GM21529 (cell line): Measurements from ENCODE around the gene NEK2.
A peak's percentile ranks its signal among the peaks of the same experiment; 100 is the strongest.
"Not testable (repeated sequence)": the region's sequence is repeated elsewhere in the genome, so short reads cannot be mapped to it uniquely, and the experiment has no call there.

Experiments used
- ATAC-seq: cut with Tn5 transposase; IDR thresholded peaks from one replicate; pipeline ENCODE4 v1.9.1; 2021; ENCODE audit not compliant: unreplicated experiment

The NEK2 gene

DNA sequence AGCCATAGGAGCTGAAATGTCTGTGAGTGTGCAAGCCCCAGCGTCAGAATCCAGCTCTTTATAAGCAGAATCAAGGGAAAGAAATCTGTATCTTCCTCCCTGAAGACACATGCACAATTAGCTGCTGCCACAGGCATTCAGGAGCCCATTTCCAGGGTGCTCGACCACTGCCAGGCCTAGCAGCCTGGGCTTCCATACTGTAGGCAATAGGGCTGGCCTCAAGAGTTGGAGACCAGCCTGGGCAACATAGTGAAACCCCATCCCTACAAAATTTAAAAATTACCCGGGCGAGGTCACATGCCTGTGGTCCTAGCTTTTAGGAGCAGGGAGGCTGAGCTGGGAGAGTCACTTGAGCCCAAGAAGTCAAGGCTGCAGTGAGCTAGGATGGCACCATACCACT, 41.0 kb downstream of the NEK2 start:
- ATAC-seq: no peak

DNA sequence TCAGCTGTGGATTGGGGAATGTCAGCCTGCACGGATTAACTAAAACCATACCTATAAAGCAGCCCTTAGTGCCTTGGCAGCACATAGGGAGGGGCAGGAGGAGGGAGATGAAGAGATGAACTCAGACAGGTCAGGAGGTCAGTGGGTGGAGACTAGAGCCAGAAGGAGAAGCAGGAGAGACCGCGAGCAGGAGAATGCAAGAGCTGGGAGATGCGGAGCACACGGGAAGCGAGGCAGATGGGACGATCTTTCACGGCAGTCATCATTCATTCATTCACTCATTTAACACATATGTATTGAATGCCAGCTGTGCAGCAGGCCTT, 41.9 kb downstream of the NEK2 start:
- ATAC-seq: no peak

DNA sequence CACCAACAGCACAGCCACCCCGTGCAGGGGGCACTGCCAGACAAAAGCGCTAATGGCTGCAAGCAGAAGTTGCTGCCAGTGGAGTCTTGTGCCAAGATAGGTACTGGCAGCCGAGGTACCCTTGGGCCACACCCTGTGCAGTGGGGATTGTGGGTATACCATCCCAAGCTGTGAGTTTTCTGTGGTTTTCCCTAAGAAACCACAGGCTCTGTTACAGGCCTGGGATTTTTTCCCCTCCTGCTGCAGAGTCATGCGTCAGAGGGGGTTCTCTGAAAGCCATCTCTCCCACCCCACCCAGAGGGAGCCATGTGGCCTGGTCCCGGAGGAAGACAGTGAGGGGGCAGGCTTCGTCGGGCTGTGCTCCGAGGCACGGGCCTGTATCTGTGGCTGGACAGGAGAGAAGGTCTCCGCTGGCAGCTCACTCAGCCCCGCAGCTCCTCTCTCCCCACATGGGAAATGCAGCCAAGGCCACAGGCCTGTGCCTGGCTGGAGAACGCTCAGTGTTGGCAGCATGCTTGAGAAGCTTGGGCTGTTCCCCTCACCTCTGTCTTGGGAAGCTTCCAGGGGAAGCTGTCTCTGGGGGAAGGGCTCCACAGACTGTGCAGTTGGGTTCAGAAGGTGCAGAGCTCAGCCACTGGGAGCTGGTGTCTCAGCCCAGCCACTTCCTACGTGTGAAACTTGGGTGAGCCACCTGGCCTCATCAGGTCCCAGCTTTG, 42.5 kb downstream of the NEK2 start:
- ATAC-seq: no peak

DNA sequence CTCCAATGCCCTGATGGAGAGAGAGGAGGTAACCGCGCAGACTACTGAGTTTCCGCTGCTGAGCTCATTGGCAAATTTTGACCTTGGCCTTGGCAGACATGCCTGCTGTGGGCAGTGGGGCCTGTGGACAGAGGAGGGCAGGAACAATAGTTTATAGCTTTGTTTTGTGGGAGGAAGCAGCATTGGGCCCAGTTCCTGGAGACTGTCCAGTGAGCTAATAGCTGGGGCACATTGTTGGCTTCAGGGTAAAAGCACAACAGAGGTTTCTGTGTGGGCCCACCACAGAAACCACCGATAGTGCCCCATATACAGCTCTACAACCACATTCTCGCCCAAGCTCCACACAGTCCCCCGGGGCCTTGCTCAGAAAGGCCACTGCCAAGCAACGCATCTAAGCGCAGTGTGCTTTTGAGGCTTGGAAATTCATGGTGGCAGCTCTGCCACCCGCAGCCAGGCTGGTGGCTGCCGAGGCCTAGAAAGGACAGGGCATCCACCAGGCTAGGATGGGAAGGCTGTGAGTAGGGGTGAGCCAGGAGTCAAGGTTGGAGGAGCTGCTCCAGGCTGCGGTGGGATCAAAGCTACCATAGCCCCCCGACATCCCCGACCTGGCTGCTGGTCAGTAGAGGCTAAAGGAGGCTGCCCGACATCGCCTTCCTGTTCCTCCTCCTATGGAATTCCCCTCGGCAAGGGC, 43.2 kb downstream of the NEK2 start:
- no peak for ATAC-seq

DNA sequence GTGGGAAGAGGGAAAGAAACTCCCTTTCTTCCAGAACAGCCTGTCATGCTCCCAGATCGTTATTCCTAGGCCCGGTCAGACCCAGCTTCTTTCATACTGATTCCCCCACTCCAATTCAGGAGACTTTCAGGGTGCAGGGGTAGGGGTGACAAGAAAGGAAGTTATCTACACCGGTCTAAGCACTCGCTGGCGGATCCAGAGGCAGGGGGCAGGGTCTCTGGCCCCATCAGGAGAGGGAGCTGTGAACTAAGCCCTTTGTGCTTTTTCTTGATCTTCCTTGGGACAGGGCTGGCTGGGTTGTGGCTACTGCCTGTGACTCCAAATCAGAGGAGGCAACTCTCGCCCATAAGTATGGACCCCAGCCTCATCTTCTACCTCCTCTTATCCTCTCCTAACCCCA, 44.3 kb downstream of the NEK2 start:
- ATAC-seq: no peak

DNA sequence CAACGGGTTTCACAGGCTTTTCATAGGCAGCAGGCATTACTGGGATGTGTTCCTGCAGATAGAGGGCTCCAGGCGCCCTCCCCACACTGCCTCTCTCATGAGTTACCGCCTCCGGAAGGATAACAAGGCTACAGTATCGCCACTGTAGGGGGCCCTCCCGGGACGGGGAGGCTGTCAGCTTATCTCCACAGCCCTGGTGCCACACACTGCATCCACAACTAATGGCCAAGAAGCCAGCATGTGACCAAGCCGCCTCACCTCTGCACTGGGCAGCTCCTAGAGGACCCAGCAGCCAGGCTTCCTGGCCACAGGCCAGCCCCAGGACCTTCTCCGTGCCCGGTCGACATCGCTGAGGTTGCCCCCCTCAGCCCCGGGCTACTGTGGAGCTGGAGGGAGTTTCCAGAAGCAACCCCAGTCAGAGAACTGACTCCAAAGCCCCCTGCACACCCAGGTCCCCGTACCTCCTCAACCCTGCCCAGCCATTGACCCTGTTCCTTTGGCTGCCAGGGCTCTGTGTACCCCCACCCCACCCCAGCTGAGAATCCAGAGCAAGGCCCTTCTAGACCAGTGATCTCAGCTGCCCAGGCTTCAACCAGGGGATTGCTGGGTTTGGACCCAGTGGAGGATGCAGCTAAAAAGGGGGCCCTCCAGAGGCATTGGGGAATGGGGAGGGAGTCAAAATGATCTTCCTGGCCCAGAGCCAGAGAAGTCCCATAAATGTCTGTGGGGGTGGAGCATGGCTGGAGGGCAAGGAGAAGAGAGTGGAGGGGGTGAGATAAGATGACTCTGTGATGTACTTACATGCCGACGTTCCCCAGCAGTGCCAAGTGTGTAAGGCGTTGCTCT, 45.0 kb downstream of the NEK2 start:
- ATAC-seq: no peak

DNA sequence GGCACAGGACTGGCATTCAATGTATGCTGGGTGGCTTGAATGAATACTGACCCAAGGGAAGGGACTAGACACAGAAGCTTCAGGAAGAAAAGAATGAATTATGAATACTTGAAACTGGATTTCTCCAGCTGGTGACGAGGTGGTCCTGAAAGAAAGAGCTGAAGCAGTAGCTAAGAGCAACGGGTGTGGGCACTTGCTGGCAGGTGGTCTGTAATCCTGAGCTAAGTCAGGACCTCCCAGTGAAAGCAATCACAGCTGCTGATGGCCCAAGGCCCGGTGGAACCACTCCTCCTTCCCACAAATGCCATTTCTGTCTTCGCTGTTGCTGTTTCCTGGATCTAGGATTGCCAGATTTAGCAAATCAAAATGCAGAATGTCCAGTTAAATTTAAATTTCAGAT, 47.0 kb downstream of the NEK2 start:
- no peak for ATAC-seq

DNA sequence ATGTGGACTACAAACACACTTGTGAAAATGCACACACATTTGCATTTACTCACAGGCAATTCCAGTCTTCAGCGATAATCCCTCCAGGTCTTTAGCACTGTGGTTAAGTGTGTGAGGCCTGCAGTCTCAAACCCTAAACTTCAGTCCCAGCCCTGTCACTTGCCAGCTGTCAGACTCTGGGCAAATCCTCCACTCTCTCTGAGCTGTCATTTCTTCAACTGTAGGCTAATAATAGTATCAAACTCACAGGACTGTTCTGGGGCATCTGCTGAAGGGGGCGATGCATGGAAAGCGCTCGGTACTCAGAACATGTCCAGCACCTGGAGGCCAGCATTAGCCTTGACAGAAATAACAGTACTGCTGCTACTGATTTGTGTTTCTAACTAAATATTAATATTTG, 48.2 kb downstream of the NEK2 start:
- ATAC-seq: no peak

DNA sequence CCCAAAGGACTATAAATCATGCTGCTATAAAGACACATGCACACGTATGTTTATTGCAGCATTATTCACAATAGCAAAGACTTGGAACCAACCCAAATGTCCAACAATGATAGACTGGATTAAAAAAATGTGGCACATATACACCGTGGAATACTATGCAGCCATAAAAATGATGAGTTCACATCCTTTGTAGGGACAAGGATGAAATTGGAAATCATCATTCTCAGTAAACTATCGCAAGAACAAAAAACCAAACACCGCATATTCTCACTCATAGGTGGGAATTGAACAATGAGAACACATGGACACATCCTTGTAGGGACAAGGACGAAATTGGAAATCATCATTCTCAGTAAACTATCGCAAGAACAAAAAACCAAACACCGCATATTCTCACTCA, 49.6 kb downstream of the NEK2 start:
- ATAC-seq: not testable (repeated sequence)

DNA sequence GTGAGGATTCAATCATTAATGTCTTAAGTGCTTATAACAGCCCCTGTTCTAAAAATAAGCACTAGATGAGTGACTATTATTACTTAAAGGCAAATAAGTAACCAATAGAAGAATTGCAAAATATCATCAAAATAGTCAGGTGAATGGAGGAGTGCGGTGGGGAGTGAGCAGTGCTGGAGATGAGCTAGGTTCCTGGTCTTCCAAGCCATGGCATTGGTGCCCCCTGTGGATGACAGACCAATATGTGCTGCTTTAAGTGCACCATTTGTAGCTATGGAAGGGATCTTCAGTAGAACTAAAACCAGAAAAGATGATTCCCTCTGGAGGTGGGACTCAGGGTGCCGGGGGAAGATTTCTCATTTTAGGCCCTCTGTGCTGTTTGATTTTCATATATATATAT, 50.4 kb downstream of the NEK2 start:
- peak; percentile 59 for ATAC-seq

DNA sequence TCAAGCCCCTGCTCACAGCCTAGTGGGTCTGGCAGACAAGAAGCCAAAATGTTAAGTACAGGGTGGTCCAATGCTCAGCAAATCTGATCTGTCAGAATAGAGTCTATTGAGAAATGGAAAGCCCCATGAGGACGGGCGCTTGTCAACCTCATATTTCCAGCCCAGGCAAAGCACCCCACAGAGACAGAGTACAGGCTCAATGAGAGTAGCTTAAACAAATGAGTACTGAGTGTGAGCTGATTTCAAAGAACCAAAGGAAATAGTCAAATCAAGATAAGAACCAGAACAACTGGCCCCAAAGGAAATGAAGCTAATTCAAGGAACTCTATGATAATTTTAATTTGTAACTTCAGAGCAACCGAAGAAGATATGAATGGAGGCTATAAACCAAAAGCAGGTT, 51.9 kb downstream of the NEK2 start:
- no peak for ATAC-seq

DNA sequence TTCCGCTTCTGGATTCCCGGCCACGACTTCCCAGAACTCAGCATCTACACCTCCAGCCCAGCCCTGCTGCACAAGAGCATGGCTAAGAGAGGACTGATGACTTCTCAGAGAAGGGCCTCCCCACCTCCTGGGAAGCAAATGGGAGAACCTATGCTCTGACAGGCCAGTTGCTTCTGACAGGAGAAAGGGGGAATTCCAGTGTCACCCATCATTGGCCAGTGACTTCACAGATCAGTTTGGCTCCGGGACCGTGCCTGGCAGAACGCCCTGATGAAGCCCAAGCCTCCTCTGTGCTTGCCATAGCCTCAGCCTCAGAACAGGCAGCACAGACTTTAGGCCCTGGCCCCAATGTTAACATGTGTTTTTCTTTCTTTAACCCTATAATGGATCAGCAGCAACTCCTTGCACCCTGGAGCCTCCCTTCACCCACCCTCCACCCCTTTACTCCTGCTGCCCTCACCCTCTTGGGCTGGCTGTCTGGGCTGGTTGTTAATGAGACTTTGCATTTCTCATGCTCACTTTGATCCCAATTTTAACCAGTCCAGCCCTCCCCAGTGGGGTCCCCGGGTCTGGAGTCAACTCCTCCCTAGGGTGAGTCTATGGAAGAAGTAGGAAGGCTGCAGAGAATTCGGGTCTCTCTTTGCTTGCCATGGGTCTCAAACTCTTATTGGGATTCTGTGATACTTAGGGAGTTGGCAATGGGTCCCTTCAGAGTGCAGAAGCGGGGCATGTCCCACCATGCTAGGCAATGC, 53.8 kb downstream of the NEK2 start:
- ATAC-seq: no peak

DNA sequence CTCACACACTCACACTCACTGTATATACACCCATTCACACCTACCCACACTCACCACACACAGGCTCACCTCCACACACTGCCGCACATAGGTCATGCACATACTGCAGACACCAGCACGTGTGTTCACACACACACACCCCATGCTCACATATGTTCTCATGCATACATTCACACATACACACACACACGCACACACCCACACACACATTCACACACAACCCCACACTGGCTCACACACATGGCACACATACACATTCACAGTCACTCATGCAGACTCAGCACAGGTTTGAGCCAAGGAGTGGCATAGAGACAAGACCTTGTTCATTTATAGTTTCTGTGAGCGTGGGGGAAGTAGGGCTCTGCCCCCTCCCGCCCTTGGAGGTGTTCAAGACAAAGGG, 55.3 kb downstream of the NEK2 start:
- no peak for ATAC-seq

DNA sequence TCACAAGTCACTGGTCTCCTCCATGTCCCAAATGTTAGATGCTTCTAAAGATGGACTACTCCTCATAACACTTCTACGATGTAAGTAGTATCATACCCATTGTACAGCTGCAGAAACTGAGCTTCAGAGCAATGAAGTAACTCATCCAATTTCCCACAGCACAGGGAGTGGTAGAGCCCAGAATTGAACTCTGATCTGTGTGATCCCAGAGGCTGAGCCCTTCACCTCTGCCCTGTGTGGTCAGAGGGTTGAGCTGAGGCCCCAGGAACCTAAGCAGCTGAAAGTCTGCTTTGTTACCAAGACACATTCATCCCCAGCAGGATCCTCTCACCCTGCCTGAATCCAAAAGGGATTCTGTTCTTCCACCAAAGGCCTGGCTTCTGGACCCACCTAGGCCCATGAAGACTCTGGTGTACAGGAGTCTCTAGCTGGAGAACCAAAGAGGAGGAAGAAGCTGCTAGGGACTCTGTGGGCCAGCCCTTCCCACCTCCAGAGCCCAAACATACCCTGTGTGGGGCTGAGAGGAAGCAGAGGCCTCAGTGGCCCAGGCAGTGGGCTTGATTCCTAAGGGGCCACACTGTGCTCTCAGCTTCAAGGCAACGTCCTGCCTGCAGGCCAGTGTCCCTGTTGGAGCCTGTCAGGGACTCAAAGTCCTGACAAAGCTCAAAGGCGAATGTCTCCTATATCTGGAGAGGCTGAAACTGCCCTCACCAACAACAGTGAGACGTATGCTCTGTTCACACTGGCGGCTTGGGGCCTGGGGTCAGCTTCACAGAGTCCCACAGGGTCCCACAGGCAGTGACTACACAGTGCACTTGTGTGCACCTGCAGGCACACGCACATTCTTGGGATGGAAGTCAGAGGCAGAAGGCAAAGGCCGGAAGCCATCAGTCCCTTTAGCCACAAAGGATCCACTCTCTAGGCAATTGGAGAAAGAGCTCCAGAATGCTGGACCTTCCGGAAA, 56.1 kb downstream of the NEK2 start:
- no peak for ATAC-seq

DNA sequence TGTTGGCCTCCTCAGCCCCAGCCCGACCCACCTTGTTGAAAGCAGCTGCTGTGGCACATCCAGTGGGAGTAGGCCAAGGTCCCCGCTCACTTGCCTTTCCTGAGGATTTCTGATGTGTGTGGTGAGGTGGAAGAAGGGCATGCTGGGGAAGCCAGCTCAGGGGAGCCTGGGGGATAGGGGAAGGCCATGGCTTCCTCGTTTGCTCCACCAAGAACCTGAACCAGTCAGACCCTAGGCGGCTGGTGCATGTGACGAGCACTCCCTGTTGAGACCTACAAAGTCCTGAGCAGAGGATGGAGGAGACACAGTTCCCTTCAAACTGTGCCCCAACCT, 58.5 kb downstream of the NEK2 start:
- ATAC-seq: no peak

DNA sequence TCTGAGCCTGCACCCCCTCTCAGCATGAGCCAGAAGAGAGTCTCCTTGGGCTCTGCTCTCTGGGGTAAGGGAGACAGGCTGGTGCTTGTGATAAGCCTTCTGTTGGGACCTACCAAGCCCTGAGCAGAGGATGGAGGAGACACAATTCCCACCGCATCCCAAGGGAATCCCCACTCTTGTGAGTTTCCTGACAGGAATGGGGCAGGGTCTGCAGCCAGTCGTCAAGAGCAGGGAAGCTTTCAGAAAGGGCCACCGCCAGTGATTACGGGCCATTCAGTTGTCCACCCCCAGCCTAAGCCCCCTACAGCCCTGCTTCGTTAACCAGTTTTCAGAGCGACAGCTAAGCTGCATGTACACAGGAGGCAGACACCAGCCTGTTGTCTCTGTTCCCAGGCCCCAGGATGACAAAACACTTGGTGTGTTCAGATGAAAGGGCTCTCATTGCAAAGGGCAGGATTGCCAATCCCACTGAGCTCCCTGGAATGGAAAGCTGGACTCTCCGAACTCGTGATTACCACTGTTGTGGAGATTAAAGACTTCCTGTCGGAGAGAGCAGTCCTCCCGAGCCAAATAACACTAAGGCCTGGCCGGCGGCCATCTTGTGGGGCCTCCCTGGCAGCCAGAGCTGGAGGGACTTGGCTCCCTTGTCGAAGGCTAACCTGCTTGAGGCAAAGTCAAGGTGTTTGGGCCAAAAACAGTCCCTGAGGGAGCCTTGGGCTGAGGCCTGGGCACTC, 59.0 kb downstream of the NEK2 start:
- no peak for ATAC-seq

DNA sequence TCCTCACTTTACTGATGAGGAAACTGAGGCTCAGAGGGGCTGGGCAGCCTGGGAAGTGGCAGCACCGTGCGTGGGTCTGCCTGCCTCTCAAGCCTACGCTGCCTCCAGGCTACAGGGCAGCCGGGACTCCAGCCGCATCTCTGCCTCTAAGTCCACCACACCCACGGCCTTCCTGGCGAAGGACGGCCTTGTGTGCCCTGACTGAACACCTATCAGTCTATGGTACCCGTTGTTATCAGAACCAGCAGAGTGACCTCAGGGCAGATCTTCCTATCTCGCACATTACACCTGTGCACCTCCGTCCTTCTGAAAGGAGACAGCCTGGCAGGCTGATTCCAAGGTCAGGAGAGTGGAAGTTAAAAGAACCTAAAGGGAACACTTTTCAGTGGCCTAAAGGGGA, 60.8 kb downstream of the NEK2 start:
- no peak for ATAC-seq

DNA sequence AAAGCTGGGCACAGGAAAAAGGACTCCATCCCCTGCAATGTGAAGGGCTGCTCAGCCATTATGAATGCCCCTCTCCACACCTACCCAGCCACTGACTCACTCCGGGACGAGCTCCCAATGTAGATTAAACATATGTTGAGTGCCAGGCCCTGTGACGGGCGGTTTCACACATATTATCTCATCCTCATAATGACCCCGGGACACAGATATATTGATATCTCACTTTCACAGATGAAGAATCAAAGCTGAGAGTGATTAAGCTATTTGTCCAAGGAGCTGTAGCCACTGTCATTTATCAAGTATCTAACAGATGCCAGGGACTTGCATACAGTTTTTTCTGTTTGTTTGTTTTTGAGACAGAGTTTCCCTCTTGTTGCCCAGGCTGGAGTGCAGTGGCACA, 61.5 kb downstream of the NEK2 start:
- ATAC-seq: no peak

DNA sequence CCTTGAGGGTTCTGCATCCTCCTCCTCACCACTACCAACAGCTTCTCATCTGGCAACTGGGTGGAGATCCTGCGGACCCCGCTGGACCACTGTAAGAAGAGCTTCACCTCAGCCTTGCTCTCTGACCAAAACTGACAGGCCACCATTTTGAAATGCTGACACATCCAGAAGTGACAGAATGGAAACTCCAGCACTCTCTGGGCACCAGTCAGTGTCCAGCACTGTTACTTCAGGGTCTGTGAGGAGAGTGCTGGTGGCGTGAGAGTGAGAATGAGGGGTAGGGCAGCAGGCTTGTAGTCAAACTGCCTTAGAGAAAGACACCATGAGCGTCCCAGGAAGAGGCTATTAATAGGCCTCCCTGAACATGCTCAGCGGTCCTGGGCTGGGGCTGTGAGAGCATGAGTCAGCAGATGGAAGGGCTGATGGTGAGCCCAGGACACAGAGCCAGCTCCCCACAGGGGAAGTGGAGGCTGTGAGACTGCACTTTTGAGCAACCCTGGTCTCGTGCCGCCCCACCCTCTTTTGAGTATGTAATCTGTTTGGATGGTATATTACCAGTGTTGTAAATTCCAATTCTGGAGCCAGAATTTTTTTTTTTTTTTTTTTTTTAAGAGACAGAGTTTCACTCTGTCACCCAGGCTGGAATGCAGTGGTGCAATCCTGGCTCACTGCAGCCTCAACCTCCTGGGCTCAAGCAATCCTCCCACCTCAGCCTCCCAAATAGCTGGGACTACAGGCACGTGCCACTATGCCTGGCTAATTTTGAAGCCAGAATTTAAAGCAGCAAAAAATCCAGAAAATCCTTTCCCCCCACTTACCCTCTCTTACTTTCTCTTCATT, 62.1 kb downstream of the NEK2 start:
- peak; percentile 54 for ATAC-seq
